ENCODE data around the gene DYRK3.

- TF ChIP-seq CTCF (IDR thresholded peaks at IDR 0.05 in 8 of 11, conservative IDR thresholded peaks at IDR 0.05 in 3 of 11), result no peak
- TF ChIP-seq POLR2A (IDR thresholded peaks at IDR 0.05), result no peak
- peak in 1 of 3 donors; percentile 4 for TF ChIP-seq POLR2AphosphoS5 (IDR thresholded peaks at IDR 0.05)
Observed at GRCh38 chr1:206693592-206693991, 58.3 kb downstream of the DYRK3 start.
